Esophagus muscularis mucosa (tissue), 3 donors: ENCODE results near the gene ZNF385A.

Experiments used
- EP300 ChIP-seq: sonication (generic); formaldehyde crosslinking; IDR thresholded peaks from one replicate; pipeline ENCODE4 v1.6.1; 2017; ENCODE audit warnings: antibody characterized with exemption
- TF ChIP-seq, protein P1 (sequence below), 3 experiments: fragments of 200-600 bp in 2 of 3; fragments of 450-650 bp in 1 of 3; sonication (generic) in 2 of 3; IDR thresholded peaks; one replicate each; pipeline ENCODE4 v1.5.1; 2017 to 2019; ENCODE audit warnings: antibody characterized with exemption in 3 of 3, mild to moderate bottlenecking in 2 of 3, moderate library complexity in 1 of 3

DNA sequence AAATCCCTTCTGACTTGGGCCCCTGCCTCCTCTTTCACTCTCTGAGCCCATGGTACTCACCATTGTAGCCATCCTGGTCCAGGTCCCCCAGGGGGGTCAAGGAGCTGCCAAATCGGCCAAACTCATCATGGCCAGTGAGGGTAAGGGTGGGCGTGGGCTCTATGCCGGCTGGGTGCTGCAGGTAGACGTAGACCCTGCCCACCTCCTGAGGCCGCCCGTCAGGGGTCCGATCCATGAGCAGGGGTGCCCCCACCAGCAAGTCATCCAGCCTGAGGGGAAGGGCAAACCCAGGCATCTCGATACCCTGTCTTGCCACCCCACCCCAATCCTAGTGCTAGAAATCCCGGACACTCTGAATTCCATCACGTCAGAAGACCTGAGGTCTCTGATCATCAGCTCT lies 20.6 kb upstream of the ZNF385A start:
- TF ChIP-seq, protein P1, sequence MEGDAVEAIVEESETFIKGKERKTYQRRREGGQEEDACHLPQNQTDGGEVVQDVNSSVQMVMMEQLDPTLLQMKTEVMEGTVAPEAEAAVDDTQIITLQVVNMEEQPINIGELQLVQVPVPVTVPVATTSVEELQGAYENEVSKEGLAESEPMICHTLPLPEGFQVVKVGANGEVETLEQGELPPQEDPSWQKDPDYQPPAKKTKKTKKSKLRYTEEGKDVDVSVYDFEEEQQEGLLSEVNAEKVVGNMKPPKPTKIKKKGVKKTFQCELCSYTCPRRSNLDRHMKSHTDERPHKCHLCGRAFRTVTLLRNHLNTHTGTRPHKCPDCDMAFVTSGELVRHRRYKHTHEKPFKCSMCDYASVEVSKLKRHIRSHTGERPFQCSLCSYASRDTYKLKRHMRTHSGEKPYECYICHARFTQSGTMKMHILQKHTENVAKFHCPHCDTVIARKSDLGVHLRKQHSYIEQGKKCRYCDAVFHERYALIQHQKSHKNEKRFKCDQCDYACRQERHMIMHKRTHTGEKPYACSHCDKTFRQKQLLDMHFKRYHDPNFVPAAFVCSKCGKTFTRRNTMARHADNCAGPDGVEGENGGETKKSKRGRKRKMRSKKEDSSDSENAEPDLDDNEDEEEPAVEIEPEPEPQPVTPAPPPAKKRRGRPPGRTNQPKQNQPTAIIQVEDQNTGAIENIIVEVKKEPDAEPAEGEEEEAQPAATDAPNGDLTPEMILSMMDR (IDR thresholded peaks at IDR 0.05), result no peak
- TF ChIP-seq EP300, result no peak
